CD4-positive, CD25-positive, alpha-beta regulatory T cell (primary cell): ENCODE measurements around the gene ARPC5L. TPM values are rescaled to one million over a fixed set of nuclear protein-coding genes. Genes with fewer than 3 reads are reported as not detected.

Experiments used
- ATAC-seq, 2 donors: fragments of 150-1000 bp; cut with Tn5 transposase; one replicate each; pipeline ENCODE4 v1.10.0; 2021; ENCODE audit warnings: low read depth in 2 of 2, moderate number of reproducible peaks in 2 of 2, moderate library complexity in 1 of 2
- DNase-seq, 3 donors: peaks; one replicate each; pipeline versions ENCODE4 v3.0.0 to v3.0.0-alpha.2; 2012 to 2022; ENCODE audit warnings: mixed read lengths in 1 of 3
- H3K27ac ChIP-seq: one replicate; pipeline ENCODE4 v1.7.0; 2013; ENCODE audit warnings: mild to moderate bottlenecking, low read length; ENCODE audit not compliant: insufficient read depth, poor library complexity, severe bottlenecking
- H3K27me3 ChIP-seq: one replicate; pipeline ENCODE4 v1.7.0; 2013; ENCODE audit warnings: low read length; ENCODE audit not compliant: control insufficient read depth, insufficient read depth
- H3K36me3 ChIP-seq: one replicate; pipeline ENCODE4 v1.7.0; 2013; ENCODE audit warnings: mild to moderate bottlenecking, low read length, moderate library complexity; ENCODE audit not compliant: control insufficient read depth, insufficient read depth
- H3K4me1 ChIP-seq: 2 replicates; pipeline ENCODE4 v1.7.0; 2013; ENCODE audit warnings: mild to moderate bottlenecking, low read length; ENCODE audit not compliant: insufficient read depth, control insufficient read depth, poor library complexity, severe bottlenecking
- H3K4me3 ChIP-seq: one replicate; pipeline ENCODE4 v1.7.0; 2013; ENCODE audit warnings: low read depth, mild to moderate bottlenecking, low read length, moderate library complexity
- H3K9me3 ChIP-seq, 2 experiments: 1 replicate in 1 of 2; 2 replicates in 1 of 2; pipeline ENCODE4 v1.7.0; 2013; ENCODE audit warnings: low read length in 2 of 2, mild to moderate bottlenecking in 1 of 2, moderate library complexity in 1 of 2; ENCODE audit not compliant: control insufficient read depth in 2 of 2
- H3K27ac Mint-ChIP-seq, 3 donors: one replicate each; pipeline ENCODE4 v1.8.0; 2020 to 2022; ENCODE audit warnings: mild to moderate bottlenecking in 3 of 3, mixed read lengths in 3 of 3, moderate library complexity in 2 of 3
- H3K27me3 Mint-ChIP-seq: one replicate; pipeline ENCODE4 v1.8.0; 2022; ENCODE audit warnings: mild to moderate bottlenecking, mixed read lengths
- H3K36me3 Mint-ChIP-seq: one replicate; pipeline ENCODE4 v1.8.0; 2020; ENCODE audit warnings: mixed read lengths
- H3K4me1 Mint-ChIP-seq, 4 donors: one replicate each; pipeline ENCODE4 v1.8.0; 2020 to 2022; ENCODE audit warnings: mixed read lengths in 4 of 4, mild to moderate bottlenecking in 1 of 4
- H3K4me3 Mint-ChIP-seq, 4 donors: one replicate each; pipeline ENCODE4 v1.8.0; 2020 to 2022; ENCODE audit warnings: mild to moderate bottlenecking in 4 of 4, mixed read lengths in 4 of 4, moderate library complexity in 3 of 4
- H3K9me3 Mint-ChIP-seq, 7 donors: one replicate each; pipeline ENCODE4 v1.8.0; 2020 to 2022; ENCODE audit warnings: mixed read lengths in 7 of 7, mild to moderate bottlenecking in 3 of 7, moderate library complexity in 2 of 7
- polyA plus RNA-seq, 4 donors: library from polyadenylated mRNA; unstranded; fragments of 300-500 nt; fragmentation: Illumina TruSeq; gene quantifications; one replicate each; pipeline ENCODE4 v1.2.3, GENCODE V29; 2021
- total RNA-seq: library from RNA; stranded (reverse); gene quantifications from one replicate; pipeline ENCODE4 v1.2.3, GENCODE V29; 2022

The ARPC5L gene
- total and polyA plus RNA-seq, 5 donors from 2014 or later, result 48.6 to 63.7 (median 60.7) TPM

DNA sequence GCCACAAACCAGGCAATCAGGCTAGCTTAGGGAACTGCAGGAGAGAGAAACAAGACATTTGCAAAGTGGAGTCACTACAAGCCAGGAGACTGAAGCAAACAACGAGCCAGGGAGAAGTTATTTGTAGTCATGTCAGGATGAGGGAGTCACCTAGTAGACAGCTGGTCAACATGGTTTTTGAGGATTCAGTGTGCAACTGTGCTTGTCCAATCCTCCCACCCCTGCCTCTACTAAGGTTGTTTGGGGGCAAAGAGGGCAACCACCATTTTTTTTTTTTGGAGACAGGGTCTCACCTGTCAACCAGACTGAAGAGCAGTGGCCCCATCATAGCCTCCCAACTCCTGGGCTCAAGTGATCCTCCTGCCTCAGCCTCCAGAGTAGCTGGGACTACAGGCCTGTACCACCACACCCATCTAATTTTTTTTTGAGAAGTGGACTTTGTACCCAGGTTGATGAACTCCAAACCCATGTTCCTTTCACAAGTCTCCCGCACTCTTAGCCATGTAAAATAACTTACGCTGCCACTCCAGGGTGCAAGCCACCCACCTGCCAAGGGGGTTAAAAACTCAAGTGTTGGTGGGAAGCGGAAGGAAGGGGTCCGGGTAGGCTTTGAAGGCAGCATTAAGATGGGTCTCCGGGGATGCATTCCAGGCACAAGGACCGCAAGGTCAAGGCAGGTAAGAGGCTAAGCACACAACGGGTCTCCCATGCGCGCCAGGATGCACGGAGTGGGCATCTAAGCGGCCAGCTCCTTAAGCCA is 1.2 kb upstream of the ARPC5L start:
- no peak for ATAC-seq
- no peaks in the 10 kb centered on the region for H3K27me3 Mint-ChIP-seq
- Histone ChIP-seq H3K4me1 (peaks cover 31% of the 10 kb centered on the region), H3K36me3 (peaks cover 37% of the 10 kb centered on the region), H3K27me3 (no peaks in the 10 kb centered on the region), H3K4me3 (peak overlapping the region; percentile 74), H3K9me3 (no peaks in the 10 kb centered on the region), H3K27ac (peak overlapping the region; percentile 93)
- H3K4me3 Mint-ChIP-seq, result peak overlapping the region; percentile 95 to 98 (median 97)
- DNase-seq, result no peak
- H3K36me3 Mint-ChIP-seq, result peaks cover 23% of the 10 kb centered on the region
- peak overlapping the region; percentile 96 to 99 (median 97) for H3K27ac Mint-ChIP-seq
- H3K4me1 Mint-ChIP-seq, result peaks cover 9 to 48% (median 25%) of the 10 kb centered on the region in 4 donors
- H3K9me3 Mint-ChIP-seq, result no peaks in the 10 kb centered on the region

GRCh38 chr9:124863371-124863871 is 1.5 kb downstream of the ARPC5L start:
- Mint-ChIP-seq H3K4me1 (peaks cover 11 to 53% (median 27%) of the 10 kb centered on the region in 4 donors), H3K36me3 (peaks cover 19% of the 10 kb centered on the region), H3K27ac (peak overlapping the region in 1 of 3 donors; percentile 65), H3K4me3 (peak overlapping the region; percentile 67 to 98 (median 72)), H3K9me3 (no peaks in the 10 kb centered on the region), H3K27me3 (no peaks in the 10 kb centered on the region)
- Histone ChIP-seq H3K9me3 (no peaks in the 10 kb centered on the region), H3K27me3 (no peaks in the 10 kb centered on the region), H3K4me1 (peaks cover 40% of the 10 kb centered on the region), H3K27ac (no peak overlapping the region), H3K36me3 (peaks cover 21% of the 10 kb centered on the region), H3K4me3 (no peak overlapping the region)
- ATAC-seq (no peak), DNase-seq (no peak)

DNA sequence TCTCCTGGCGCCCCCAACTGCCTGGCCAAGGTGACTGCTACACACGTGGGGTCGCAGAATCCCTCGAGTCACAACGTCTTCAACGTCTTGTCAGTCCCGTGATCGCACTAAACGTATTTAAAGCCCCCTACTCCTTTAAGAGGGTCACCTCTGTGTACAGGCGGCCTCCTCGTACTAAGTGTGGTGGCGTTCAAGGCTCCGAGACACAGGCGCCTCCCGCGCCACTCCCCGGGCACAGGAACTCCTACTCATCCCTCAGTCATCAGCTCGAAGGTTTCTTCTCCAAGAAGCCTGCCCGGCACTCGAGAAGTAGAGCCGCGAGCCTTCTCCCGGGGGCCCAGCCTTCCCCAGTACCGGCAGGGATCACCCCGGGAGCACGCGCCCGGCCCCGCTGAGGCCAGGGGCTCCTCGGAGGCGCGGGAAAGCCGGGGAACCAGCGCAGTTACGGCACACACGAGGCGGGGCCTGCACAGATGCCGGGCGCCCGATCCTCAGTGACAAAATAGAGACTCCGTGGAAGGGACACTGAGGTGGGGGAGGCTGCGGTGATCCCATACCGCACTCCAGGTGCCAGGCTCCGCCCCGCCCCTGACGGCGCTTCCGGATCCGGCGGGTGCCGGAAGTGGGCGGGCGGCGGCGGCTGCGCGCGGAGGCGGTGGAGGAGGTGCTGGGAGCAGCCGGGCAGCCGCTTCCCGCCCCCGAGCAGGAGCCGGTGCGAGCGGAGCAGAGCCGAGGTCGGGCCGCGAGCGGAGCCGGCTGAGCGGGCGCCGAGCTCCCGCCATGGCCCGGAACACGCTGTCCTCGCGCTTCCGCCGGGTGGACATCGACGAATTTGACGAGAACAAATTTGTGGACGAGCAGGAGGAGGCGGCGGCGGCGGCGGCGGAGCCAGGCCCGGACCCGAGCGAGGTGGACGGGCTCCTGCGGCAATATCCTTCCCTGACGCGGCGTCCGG is 6.9 kb downstream of the ARPC5L start:
- peaks cover 53% of the 10 kb centered on the region for H3K4me1 ChIP-seq
- H3K4me1 Mint-ChIP-seq, result peaks cover 15 to 55% (median 33%) of the 10 kb centered on the region in 4 donors
- H3K27me3 Mint-ChIP-seq, result no peaks in the 10 kb centered on the region
- DNase-seq (peak; percentile 87 to 92 (median 91)), ATAC-seq (peak; percentile 72 to 74)
- no peaks in the 10 kb centered on the region for H3K9me3 Mint-ChIP-seq
- no peaks in the 10 kb centered on the region for H3K9me3 ChIP-seq
- peak overlapping the region; percentile 94 for H3K27ac ChIP-seq
- peak overlapping the region; percentile 95 to 99 (median 96) for H3K4me3 Mint-ChIP-seq
- peak overlapping the region; percentile 88 to 96 (median 93) for H3K27ac Mint-ChIP-seq
- H3K36me3 Mint-ChIP-seq, result peaks cover 7% of the 10 kb centered on the region
- no peaks in the 10 kb centered on the region for H3K27me3 ChIP-seq
- peaks cover 19% of the 10 kb centered on the region for H3K36me3 ChIP-seq
- peak overlapping the region; percentile 84 for H3K4me3 ChIP-seq

GRCh38 chr9:124869466-124869985 is 7.6 kb downstream of the ARPC5L start:
- Histone ChIP-seq H3K4me3 (peak overlapping the region; percentile 91), H3K27ac (peak overlapping the region; percentile 94), H3K36me3 (peaks cover 26% of the 10 kb centered on the region), H3K27me3 (no peaks in the 10 kb centered on the region), H3K4me1 (peaks cover 59% of the 10 kb centered on the region), H3K9me3 (no peaks in the 10 kb centered on the region)
- ATAC-seq, result peak; percentile 8 to 17
- H3K36me3 Mint-ChIP-seq, result peaks cover 10% of the 10 kb centered on the region
- H3K27me3 Mint-ChIP-seq, result no peaks in the 10 kb centered on the region
- H3K4me1 Mint-ChIP-seq, result peaks cover 15 to 60% (median 33%) of the 10 kb centered on the region in 4 donors
- H3K4me3 Mint-ChIP-seq, result peak overlapping the region; percentile 95 to 99 (median 96)
- no peaks in the 10 kb centered on the region for H3K9me3 Mint-ChIP-seq
- DNase-seq, result peak; percentile 29 to 53 (median 38)
- peak overlapping the region; percentile 95 to 99 (median 95) for H3K27ac Mint-ChIP-seq

- Mint-ChIP-seq H3K9me3 (no peaks in the 10 kb centered on the region), H3K4me1 (peaks cover 15 to 65% (median 35%) of the 10 kb centered on the region in 4 donors), H3K27me3 (no peaks in the 10 kb centered on the region), H3K27ac (peak overlapping the region; percentile 95 to 99 (median 95)), H3K4me3 (peak overlapping the region; percentile 95 to 99 (median 96)), H3K36me3 (peaks cover 16% of the 10 kb centered on the region)
- H3K4me3 ChIP-seq, result peak overlapping the region; percentile 91
- H3K27ac ChIP-seq, result peak overlapping the region; percentile 94
- H3K36me3 ChIP-seq, result peaks cover 31% of the 10 kb centered on the region
- DNase-seq (peak; percentile 57 to 94 (median 76)), ATAC-seq (peak; percentile 72)
- no peaks in the 10 kb centered on the region for H3K9me3 ChIP-seq
- H3K4me1 ChIP-seq, result peaks cover 59% of the 10 kb centered on the region
- H3K27me3 ChIP-seq, result no peaks in the 10 kb centered on the region
Measured at GRCh38 chr9:124869986-124870560, 8.1 kb downstream of the ARPC5L start.

- H3K4me3 ChIP-seq, result peak overlapping the region; percentile 91
- peaks cover 59% of the 10 kb centered on the region for H3K4me1 ChIP-seq
- peak overlapping the region; percentile 95 to 99 (median 96) for H3K4me3 Mint-ChIP-seq
- peaks cover 20% of the 10 kb centered on the region for H3K36me3 Mint-ChIP-seq
- peaks cover 38% of the 10 kb centered on the region for H3K36me3 ChIP-seq
- H3K27me3 Mint-ChIP-seq, result no peaks in the 10 kb centered on the region
- H3K4me1 Mint-ChIP-seq, result peaks cover 15 to 68% (median 35%) of the 10 kb centered on the region in 4 donors
- no peaks in the 10 kb centered on the region for H3K9me3 ChIP-seq
- H3K9me3 Mint-ChIP-seq, result no peaks in the 10 kb centered on the region
- peak overlapping the region; percentile 95 to 99 (median 95) for H3K27ac Mint-ChIP-seq
- peak overlapping the region; percentile 94 for H3K27ac ChIP-seq
- H3K27me3 ChIP-seq, result no peaks in the 10 kb centered on the region
- ATAC-seq, result no peak
- DNase-seq, result no peak
Measured at GRCh38 chr9:124870723-124871122, 8.8 kb downstream of the ARPC5L start.

- Mint-ChIP-seq H3K4me1 (peaks cover 15 to 68% (median 35%) of the 10 kb centered on the region in 4 donors), H3K27me3 (no peaks in the 10 kb centered on the region), H3K27ac (peak overlapping the region; percentile 81 to 95 (median 95)), H3K36me3 (peaks cover 20% of the 10 kb centered on the region), H3K4me3 (peak overlapping the region; percentile 95 to 99 (median 96)), H3K9me3 (no peaks in the 10 kb centered on the region)
- peak overlapping the region; percentile 94 for H3K27ac ChIP-seq
- H3K4me1 ChIP-seq, result peaks cover 59% of the 10 kb centered on the region
- H3K9me3 ChIP-seq, result no peaks in the 10 kb centered on the region
- no peak for DNase-seq
- no peak for ATAC-seq
- H3K27me3 ChIP-seq, result no peaks in the 10 kb centered on the region
- H3K36me3 ChIP-seq, result peaks cover 42% of the 10 kb centered on the region
- H3K4me3 ChIP-seq, result peak overlapping the region; percentile 91
Measured at GRCh38 chr9:124871156-124871561, 9.2 kb downstream of the ARPC5L start.
